Measurements from ENCODE around the gene PLXNB2. TPM values are rescaled to one million over a fixed set of nuclear protein-coding genes. Genes with fewer than 3 reads are reported as not detected.
"Not testable (repeated sequence)": the region's sequence is repeated elsewhere in the genome, so short reads cannot be mapped to it uniquely, and the experiment has no call there.

Gene PLXNB2
- total RNA-seq, 1 experiment from 2014 or later, result 109 TPM

DNA sequence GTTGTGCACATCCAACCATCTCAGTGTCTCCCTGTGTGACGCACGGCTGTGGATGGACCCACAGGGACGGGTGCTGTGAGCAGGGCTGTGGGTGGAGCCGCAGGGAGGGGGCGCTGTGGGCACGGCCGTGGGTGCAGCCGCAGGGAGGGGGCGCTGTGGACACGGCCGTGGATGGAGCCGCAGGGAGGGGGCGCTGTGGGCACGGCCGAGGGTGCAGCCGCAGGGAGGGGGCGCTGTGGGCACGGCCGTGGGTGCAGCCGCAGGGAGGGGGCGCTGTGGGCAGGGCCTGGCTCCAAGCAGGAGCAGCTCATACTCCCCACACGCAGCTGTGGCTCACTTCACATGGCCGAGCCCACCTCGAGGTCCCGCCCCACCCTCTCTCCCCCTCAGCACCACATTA, 31.3 kb downstream of the PLXNB2 start:
- Histone ChIP-seq H3K4me3 (no peak overlapping the region), H3K27ac (no peak overlapping the region), H3K27me3 (no peaks in the 10 kb centered on the region), H3K4me1 (peaks cover 7% of the 10 kb centered on the region), H3K9me3 (replicated peaks) (no peaks in the 10 kb centered on the region), H3K36me3 (peaks cover 60% of the 10 kb centered on the region)
- peak; percentile 45 to 48 for DNase-seq

DNA sequence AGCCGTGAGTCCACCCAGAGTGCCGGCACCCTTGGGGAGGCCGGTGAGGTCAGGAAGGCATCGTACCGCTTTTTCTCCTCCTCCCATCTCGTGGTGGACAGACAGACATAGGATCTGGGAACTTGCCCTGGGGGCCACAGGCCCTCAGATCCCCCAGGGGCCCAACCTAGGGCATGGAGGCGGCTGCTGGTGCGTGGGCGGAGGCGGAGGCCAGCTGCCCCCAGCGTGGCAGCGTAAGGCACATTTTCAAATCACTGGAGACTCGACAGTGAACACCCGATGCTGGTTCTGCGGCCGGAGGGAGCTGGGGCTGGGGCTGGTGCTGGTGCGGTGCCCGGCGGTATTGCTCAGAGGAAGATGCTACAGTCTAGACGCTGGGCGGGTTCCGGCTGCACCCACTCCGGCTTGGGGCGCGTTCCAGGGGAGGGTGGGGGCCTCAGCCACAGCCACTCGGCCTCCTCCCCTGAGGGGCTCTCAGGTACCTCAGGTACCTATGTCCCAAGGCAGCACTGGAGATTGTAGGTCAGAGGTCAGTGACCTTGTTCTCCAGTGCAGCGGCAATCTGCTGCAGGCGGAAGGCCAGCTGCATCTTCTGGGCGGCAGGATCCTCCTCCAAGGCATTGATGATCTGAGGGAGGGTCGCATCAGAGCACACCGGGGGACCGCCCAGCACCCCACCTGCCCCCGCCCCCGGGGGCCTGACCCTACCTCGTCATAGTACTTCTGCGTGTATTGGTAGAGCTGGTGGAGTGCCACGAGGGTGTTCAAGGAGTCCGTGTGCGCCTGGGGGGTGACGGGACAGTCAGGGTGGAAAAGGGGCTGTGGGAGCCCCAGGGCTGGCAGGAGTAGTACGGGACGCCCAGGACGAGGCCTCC, 32.0 kb downstream of the PLXNB2 start:
- no peak overlapping the region for H3K4me3 ChIP-seq
- no peaks in the 10 kb centered on the region for H3K9me3 ChIP-seq (replicated peaks)
- DNase-seq, result no peak
- no peak overlapping the region for H3K27ac ChIP-seq
- H3K27me3 ChIP-seq, result no peaks in the 10 kb centered on the region
- peaks cover 10% of the 10 kb centered on the region for H3K4me1 ChIP-seq
- peaks cover 55% of the 10 kb centered on the region for H3K36me3 ChIP-seq

DNA sequence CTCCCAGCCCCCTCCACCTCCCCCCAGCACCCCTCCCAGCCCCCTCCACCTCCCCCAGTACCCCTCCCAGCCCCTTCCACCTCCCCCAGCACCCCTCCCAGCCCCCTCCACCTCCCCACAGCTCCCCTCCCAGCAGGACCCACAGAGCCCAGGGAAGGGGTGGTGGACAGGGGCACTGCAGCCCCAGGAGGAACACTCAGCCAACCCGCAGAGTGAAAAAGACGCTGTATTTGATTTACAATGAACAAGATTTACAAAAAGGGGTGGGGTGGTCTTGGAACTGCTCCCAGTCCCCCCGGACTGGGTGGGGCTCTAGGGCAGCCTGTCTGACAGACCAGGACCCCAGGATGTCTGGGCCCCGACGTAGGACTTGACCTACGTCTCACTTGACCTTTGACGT, 32.7 kb downstream of the PLXNB2 start:
- H3K36me3 ChIP-seq, result peaks cover 50% of the 10 kb centered on the region
- DNase-seq, result no peak
- H3K4me1 ChIP-seq, result peaks cover 10% of the 10 kb centered on the region
- H3K4me3 ChIP-seq, result no peak overlapping the region
- H3K27me3 ChIP-seq, result no peaks in the 10 kb centered on the region
- no peaks in the 10 kb centered on the region for H3K9me3 ChIP-seq (replicated peaks)
- no peak overlapping the region for H3K27ac ChIP-seq

DNA sequence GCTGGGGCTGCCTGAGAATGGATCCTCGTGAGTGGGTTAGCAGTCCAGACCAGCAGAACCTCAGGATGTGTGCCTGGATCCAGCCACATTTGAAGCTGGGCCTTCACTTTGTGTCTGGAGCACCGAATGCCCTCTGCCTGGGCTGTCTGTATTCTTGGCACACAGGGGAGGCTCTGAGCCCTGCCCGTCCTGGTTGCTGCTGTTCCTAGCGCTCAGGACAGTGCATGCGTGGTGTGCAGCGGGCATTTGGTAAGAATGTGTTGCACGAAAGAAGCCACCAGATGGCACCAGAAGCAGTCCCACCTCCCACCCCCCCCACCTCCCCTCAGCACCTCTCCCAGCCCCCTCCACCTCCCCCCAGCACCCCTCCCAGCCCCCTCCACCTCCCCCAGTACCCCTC, 33.1 kb downstream of the PLXNB2 start:
- no peak overlapping the region for H3K27ac ChIP-seq
- H3K4me3 ChIP-seq, result no peak overlapping the region
- peaks cover 46% of the 10 kb centered on the region for H3K36me3 ChIP-seq
- peak; percentile 50 to 70 for DNase-seq
- H3K27me3 ChIP-seq, result no peaks in the 10 kb centered on the region
- peaks cover 15% of the 10 kb centered on the region for H3K4me1 ChIP-seq
- H3K9me3 ChIP-seq (replicated peaks), result no peaks in the 10 kb centered on the region

DNA sequence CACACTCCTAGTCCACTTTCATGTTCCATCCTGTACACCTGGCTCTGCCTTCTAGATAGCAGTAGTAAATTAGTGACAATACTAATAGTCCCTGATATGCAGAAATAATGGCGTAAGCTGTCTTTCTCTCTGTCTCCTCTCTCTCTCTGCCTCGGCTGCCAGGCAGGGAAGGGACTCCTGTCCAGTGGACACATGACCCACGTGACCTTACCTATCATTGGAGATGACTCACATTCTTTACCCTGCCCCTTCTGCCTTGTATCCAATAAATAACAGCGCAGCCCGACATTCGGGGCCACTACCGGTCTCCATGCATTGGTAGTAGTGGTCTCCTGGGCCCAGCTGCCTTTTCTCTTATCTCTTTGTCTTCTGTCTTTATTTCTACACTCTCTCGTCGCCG, 33.7 kb downstream of the PLXNB2 start:
- not testable (repeated sequence) for H3K27me3 ChIP-seq; H3K27ac ChIP-seq; H3K9me3 ChIP-seq (replicated peaks); H3K4me3 ChIP-seq; DNase-seq
- H3K4me1 ChIP-seq, result peaks cover 17% of the 10 kb centered on the region
- peaks cover 41% of the 10 kb centered on the region for H3K36me3 ChIP-seq

DNA sequence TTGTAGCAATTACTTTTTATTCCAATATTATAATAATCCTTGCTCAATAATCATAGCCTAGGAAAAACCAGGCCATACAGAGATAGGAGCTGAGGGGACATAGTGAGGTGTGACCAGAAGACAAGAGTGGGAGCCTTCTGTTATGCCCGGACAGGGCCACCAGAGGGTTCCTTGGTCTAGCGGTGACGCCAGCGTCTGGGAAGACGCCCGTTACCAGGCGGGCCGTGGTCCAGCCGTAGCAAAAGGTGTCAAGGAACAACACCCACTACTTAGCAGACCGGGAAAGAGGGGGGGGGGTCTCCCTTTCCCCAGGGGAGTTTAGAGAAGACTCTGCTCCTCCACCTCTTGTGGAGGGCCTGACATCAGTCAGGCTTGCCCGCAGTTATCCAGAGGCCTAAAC, 34.1 kb downstream of the PLXNB2 start:
- Histone ChIP-seq H3K4me1 (peaks cover 17% of the 10 kb centered on the region), H3K36me3 (peaks cover 36% of the 10 kb centered on the region)
- not testable (repeated sequence) for H3K27me3 ChIP-seq; H3K4me3 ChIP-seq; DNase-seq; H3K9me3 ChIP-seq (replicated peaks); H3K27ac ChIP-seq

DNA sequence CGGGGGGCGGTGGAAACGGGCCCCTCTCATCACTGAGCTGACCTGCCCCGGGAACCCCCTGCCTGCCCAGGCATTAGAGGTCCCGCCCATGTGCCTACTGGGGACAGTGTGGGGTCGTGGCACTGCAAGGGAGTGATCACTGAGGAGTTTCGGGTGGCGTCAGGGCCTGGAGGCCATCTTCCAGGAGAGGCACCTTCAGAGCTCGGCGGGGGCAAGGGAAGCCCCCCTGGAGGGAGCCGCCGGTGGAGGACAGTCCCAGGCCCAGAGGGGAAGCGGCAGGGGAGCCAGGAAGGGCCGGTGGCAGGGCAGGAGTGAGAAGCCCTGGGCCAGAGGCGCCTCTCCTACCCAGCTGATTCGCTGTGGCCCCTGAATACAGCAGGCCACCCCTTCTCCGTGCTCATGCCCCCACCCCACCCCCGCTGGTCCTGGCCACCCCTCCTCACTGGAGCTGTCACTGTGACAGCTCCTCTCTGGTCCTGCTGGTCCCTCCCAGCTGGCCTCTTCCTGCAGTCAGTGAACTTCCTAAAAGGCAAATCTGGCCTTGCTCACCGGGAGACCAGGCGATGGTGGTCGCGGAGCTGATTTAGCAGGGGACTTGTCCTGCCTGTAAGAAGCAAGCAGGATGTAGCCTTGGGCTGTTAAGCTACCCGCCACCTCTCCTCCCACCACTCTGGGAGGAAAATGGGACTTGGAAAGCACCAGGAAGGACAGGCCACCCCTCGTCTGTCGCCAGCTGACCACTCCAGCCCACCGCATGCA, 35.2 kb downstream of the PLXNB2 start:
- Histone ChIP-seq H3K9me3 (replicated peaks) (no peaks in the 10 kb centered on the region), H3K4me1 (peaks cover 17% of the 10 kb centered on the region), H3K36me3 (peaks cover 25% of the 10 kb centered on the region), H3K4me3 (no peak overlapping the region), H3K27ac (no peak overlapping the region), H3K27me3 (no peaks in the 10 kb centered on the region)
- DNase-seq, result peak; percentile 61 to 67

DNA sequence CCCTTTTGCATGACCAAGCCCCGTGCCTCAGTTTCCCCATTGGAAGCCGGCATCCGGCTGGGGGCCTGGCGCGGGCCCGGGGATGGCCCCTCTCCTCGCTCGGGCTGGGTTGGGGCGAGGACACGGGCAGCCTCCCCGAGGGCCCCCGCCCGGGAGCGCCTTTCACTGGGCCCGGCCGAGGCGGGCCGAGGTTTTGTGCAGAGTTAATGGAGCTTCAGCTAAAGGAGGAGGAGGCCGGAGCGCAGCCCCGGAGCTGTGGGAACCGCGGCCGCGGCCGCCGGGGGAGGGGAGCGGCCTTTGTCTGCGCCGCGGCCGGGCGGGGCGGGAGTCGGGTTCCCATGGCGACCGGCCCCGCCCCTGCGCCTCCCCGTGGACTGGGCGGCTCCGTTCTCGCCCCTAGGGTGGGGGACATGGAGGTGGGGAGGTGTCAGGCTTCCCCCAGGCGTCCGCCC, 35.9 kb downstream of the PLXNB2 start:
- no peaks in the 10 kb centered on the region for H3K9me3 ChIP-seq (replicated peaks)
- H3K36me3 ChIP-seq, result peaks cover 18% of the 10 kb centered on the region
- no peak overlapping the region for H3K27ac ChIP-seq
- DNase-seq, result peak; percentile 90 to 91
- H3K27me3 ChIP-seq, result no peaks in the 10 kb centered on the region
- peak overlapping the region; percentile 22 for H3K4me3 ChIP-seq
- peaks cover 17% of the 10 kb centered on the region for H3K4me1 ChIP-seq

DNA sequence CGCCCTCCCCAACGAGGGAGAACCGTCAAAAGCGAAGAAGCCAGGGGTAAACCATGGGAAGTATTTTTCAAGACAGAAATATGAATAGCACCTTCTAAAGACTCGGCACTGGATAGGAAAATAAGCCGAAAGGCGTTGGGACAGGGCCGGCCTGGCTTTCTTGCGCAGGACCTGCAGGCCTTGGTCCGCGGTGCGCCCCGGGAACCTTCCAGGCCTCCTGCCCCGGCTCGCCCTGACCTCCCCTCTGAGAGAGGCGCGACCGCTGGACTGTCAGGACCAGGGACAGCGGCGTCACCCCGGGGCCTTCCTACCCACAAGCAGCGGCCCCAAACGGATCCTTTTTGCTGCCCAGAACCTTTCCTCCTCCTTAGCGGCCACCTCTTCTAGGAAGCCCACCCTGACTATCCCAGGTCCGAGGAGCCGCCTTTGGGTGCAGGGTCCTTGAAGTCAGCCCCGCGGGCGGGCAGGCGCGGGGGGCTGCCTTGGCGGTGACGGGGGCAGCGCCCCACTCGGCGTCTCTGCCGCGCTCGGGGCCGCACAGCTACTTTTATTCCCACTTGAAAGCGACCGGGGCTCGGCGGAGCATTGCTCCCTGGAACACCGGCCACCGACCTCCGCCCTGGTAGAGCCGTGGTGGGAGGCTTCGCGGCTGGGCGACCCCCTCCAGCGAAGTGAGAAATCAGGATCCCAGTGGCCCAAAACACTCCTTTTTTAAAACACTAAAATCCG, 36.6 kb downstream of the PLXNB2 start:
- Histone ChIP-seq H3K27ac (no peak overlapping the region), H3K4me3 (peak overlapping the region; percentile 52), H3K4me1 (peaks cover 17% of the 10 kb centered on the region), H3K9me3 (replicated peaks) (no peaks in the 10 kb centered on the region), H3K36me3 (peaks cover 13% of the 10 kb centered on the region), H3K27me3 (no peaks in the 10 kb centered on the region)
- peak; percentile 88 to 89 for DNase-seq

DNA sequence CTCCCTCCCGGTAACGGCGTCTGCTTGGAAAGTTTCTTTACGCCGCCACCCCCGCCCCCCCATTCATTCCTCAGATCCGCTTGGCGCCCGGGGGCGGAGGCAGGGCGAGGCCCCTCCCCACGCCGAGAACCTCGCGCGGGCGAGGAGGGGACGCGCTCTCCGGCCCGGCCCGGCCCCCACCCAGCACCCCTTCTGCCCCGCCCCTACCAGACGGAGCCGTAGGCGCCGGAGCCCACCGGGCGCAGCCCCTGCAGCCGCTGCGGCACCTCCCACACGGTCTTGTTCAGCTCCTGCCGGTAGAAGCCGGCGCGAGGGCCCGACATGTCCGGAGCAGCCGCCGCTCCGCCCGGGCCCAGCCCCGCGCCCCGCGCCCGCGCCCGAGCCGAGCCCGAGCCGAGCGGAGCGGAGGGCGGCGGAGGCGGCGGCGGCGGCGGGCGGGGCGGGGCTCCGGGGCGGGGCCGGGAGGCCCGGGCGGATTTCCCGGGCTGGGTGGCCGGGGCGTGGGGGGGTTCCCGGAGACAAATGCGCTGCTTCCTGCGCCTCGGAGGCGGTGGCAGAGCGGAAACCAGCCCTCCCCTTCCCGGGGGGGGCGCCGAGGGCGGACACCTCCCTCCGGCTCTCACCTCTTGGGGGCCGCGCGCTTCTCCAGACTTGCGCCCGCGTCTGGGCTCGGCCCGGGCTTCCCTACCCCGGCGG, 37.3 kb downstream of the PLXNB2 start, which contains the start of gene MAPK11:
TSS of gene MAPK11 (minus strand) at position 411 of the 696 bp plus-strand sequence. CDS start at position 323, 88 bp downstream.
- Histone ChIP-seq H3K4me3 (peak within 1 kb of the TSS; percentile 52), H3K36me3 (peaks cover 6% of the 10 kb centered on the region), H3K9me3 (replicated peaks) (no peaks in the 10 kb centered on the region), H3K4me1 (peaks cover 17% of the 10 kb centered on the region), H3K27me3 (no peaks in the 10 kb centered on the region), H3K27ac (no peak within 1 kb of the TSS)
- DNase-seq, result peak; percentile 66 to 71

DNA sequence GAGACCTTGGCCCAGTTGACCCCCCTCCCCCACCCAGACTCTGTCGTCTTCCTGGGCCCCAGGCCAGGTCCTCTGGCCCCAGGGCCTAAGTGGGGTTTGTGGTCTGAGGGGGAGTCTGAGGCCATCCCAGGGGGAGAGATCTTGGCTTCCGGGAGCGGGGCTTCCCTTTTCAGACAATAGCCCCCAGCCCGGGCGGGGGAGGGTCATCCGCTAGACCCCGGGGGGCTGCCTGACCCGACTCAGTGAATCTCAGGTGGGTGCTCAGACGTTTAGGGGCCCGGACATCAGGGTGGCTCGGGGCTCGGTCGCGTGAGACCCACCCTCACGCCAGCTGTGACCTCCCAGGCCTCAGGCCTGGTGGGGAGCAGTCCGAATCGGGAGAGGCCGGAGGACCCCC, 37.9 kb downstream of the PLXNB2 start:
- Histone ChIP-seq H3K36me3 (0 out of 2 replicates have a peak, but pooled peaks cover 3% of the 10 kb centered on the region), H3K9me3 (replicated peaks) (no peaks in the 10 kb centered on the region), H3K4me3 (peak overlapping the region; percentile 52), H3K27me3 (no peaks in the 10 kb centered on the region), H3K4me1 (peaks cover 17% of the 10 kb centered on the region), H3K27ac (no peak overlapping the region)
- DNase-seq, result peak; percentile 45 to 60

DNA sequence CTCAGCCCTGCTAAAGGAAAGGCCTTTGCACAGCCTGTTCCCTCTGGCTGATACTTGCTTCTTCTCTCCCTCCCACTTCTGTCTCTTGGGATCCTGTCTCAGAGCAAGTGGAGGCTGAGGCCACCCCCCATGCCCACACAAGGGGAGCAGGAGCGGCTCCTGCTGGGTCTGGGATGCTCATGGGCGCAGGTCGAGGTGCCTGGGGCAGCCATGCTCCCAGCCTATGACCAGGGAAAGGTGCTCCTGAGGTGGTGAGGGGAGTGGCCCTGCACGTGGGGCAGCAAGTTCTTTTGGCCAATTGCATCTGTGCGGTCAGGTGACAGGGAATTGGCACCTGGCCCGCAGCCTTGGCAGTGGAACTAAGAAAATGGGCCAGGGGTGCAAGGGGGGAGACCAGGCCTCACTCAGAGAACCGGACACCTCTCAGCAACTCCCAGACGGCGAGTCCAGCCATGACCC, 38.8 kb downstream of the PLXNB2 start:
- Histone ChIP-seq H3K36me3 (no peaks in the 10 kb centered on the region), H3K27me3 (no peaks in the 10 kb centered on the region), H3K4me3 (no peak overlapping the region), H3K4me1 (peaks cover 17% of the 10 kb centered on the region), H3K9me3 (replicated peaks) (no peaks in the 10 kb centered on the region), H3K27ac (no peak overlapping the region)
- no peak for DNase-seq

DNA sequence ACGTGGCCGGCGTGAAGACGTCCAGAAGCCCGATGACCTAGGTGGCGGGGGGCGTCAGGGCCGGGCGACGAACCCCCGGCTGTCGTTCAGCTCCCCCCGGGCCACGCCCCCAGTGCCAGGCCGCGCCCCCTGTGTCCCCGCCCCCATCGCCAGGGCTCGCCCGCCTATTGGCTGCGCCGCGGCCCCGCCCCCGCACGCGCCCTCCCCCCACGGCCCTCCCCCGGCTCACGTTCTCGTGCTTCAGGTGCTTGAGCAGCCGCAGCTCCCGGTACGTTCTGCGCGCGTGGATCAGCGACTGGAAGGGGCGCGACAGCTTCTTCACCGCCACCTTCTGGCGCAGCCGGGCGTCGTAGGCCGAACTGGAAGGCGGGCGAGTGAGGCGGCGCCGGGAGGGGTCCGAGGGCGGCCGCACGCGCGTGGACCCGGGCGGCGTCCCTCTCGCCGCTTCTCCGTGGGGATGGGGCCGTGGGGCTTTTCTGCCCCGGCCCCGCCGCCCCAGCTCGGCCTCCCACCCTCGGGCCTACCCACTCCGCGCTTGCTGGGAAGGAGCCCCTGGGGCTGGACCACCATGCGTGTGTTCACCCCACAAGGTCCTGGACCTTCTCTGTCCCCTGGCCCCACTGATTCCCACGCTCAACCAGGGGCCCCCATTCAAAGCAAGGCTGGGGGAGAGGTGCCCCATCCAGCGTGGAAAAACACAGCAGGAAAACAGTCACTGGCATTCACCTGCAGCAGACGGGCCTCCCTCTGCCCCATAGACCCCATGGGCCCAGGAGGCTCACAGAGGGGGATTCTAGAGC, 39.7 kb downstream of the PLXNB2 start:
- Histone ChIP-seq H3K27ac (no peak overlapping the region), H3K9me3 (replicated peaks) (no peaks in the 10 kb centered on the region), H3K36me3 (no peaks in the 10 kb centered on the region), H3K27me3 (no peaks in the 10 kb centered on the region), H3K4me1 (peaks cover 25% of the 10 kb centered on the region), H3K4me3 (no peak overlapping the region)
- no peak for DNase-seq
